Measurements from ENCODE around the gene DSG3. TPM values are rescaled to one million over a fixed set of nuclear protein-coding genes. Genes with fewer than 3 reads are reported as not detected.

DSG3 gene, protein sequence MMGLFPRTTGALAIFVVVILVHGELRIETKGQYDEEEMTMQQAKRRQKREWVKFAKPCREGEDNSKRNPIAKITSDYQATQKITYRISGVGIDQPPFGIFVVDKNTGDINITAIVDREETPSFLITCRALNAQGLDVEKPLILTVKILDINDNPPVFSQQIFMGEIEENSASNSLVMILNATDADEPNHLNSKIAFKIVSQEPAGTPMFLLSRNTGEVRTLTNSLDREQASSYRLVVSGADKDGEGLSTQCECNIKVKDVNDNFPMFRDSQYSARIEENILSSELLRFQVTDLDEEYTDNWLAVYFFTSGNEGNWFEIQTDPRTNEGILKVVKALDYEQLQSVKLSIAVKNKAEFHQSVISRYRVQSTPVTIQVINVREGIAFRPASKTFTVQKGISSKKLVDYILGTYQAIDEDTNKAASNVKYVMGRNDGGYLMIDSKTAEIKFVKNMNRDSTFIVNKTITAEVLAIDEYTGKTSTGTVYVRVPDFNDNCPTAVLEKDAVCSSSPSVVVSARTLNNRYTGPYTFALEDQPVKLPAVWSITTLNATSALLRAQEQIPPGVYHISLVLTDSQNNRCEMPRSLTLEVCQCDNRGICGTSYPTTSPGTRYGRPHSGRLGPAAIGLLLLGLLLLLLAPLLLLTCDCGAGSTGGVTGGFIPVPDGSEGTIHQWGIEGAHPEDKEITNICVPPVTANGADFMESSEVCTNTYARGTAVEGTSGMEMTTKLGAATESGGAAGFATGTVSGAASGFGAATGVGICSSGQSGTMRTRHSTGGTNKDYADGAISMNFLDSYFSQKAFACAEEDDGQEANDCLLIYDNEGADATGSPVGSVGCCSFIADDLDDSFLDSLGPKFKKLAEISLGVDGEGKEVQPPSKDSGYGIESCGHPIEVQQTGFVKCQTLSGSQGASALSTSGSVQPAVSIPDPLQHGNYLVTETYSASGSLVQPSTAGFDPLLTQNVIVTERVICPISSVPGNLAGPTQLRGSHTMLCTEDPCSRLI
- total RNA-seq: not detected

DNA sequence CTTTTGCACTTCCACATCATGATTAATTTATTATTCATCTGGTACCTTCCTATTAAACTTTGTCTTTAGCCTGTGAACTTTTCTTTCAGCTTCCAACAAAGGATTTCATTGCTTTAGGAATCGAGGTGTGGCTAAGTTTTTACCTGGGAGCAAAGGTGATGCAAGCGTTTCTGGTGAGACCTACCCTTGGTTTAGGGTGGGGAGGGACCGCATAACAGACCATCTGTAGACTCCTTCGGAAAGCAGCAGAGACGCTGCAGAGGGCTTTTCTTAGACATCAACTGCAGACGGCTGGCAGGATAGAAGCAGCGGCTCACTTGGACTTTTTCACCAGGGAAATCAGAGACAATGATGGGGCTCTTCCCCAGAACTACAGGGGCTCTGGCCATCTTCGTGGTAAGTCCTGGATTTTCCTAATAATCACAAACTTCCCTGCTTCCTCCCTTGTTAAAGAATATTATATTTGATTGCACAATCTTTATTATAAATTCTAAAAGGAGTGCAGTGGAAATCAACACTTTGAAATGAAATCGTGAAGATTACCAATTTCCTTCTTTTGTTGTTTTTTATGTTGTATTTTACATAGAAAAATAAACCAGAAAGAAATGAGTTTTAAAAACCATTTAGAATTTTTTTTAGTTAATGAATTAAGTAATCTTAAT, at the start of gene DSG3:
TSS of gene DSG3 (plus strand) at position 212 of the 662 bp plus-strand sequence. CDS start at position 349, 137 bp downstream.

DNA sequence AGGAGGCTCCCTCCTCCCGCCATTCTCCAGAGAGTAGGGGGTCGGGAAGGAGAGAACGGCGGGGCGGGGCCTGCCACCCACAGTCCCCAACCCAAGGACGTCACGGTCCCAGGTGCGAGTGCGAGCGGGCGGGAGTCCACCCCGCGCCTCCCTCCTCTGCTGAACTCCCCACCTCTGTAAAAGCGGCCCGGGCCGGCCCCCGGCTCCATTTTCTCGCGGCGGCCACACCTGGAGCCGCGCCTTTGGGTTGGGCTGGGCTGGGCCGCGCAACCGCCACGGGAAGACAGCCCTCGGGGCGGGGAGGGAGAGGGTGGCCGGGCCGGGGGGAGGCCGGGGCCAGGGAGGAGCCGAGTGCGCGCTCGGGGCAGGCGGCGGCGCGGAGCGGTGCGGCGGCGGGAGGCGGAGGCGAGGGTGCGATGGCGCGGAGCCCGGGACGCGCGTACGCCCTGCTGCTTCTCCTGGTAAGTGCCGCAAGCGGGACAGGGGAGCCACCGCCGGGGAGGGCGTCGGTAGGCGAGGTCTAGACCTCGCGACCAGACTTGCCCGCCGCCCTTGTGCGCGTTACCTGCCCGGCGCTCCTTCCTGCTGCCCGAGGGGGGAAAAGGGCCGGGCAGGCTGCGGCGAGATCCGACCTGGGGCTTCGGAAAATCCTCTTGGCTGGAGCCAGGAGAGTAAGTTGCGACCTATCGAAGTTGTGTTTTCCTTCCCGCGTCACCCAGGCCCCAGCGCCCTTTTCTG, 50.5 kb downstream of the DSG3 start, which contains the start of gene DSG2:
TSS of gene DSG2 (plus strand) at position 342 of the 738 bp plus-strand sequence. CDS start at position 417, 75 bp downstream.

Other genes starting within 250 kb of the DSG3 start
- gene DSG1, start 129.6 kb upstream of the DSG3 start, total RNA-seq: not detected
- not detected for gene DSG4, start 71.0 kb upstream of the DSG3 start, total RNA-seq
- gene DSG2, start 50.4 kb downstream of the DSG3 start, total RNA-seq: 2.2 TPM
- gene TTR, start 144.1 kb downstream of the DSG3 start, total RNA-seq: 3.1 TPM
- gene B4GALT6, start 236.8 kb downstream of the DSG3 start, total RNA-seq: 10.3 TPM